MM.1S (cell line): ENCODE results near the gene ZNF526.

ENCODE experiments used
- DNase-seq: peaks from one replicate; pipeline ENCODE4 v3.0.0-alpha.2; 2015
- H2AFZ ChIP-seq: fragments of 300-600 bp; sonication (generic); 2 replicates; pipeline ENCODE4 v1.6.0; 2016; ENCODE audit warnings: antibody characterized with exemption, low read length
- H3F3A ChIP-seq: fragments of 300-600 bp; sonication (generic); 2 replicates; pipeline ENCODE4 v1.6.1; 2016; ENCODE audit warnings: mild to moderate bottlenecking, antibody characterized with exemption, low read length, moderate library complexity, mixed read lengths; ENCODE audit not compliant: insufficient read depth
- H3K27ac ChIP-seq: fragments of 300-600 bp; sonication (generic); 2 replicates; pipeline ENCODE4 v1.5.1; 2016; ENCODE audit warnings: mild to moderate bottlenecking, low read length
- H3K27me3 ChIP-seq: fragments of 300-600 bp; sonication (generic); replicated peaks from 2 replicates; pipeline ENCODE4 v1.6.0; 2016; ENCODE audit warnings: low read length; ENCODE audit not compliant: insufficient read depth
- H3K36me3 ChIP-seq: fragments of 300-600 bp; sonication (generic); replicated peaks from 2 replicates; pipeline ENCODE4 v1.6.1; 2016; ENCODE audit warnings: mild to moderate bottlenecking, low read length, mixed read lengths; ENCODE audit not compliant: insufficient read depth
- H3K4me1 ChIP-seq: fragments of 300-600 bp; sonication (generic); 2 replicates; pipeline ENCODE4 v1.6.1; 2016; ENCODE audit warnings: low read length, mixed read lengths
- H3K4me2 ChIP-seq: fragments of 300-600 bp; sonication (generic); 2 replicates; pipeline ENCODE4 v1.6.0; 2016; ENCODE audit warnings: low read depth, low read length
- H3K4me3 ChIP-seq: fragments of 300-600 bp; sonication (generic); 2 replicates; pipeline ENCODE4 v1.5.1; 2016; ENCODE audit warnings: low read length, mixed read lengths
- H3K79me2 ChIP-seq: fragments of 300-600 bp; sonication (generic); 2 replicates; pipeline ENCODE4 v1.6.1; 2016; ENCODE audit warnings: mixed run types, low read length, mixed read lengths
- H3K9ac ChIP-seq: fragments of 300-600 bp; sonication (generic); 2 replicates; pipeline ENCODE4 v1.6.1; 2016; ENCODE audit warnings: low read length, mixed read lengths
- H3K9me2 ChIP-seq: fragments of 300-600 bp; sonication (generic); replicated peaks from 2 replicates; pipeline ENCODE4 v1.6.1; 2016; ENCODE audit warnings: mild to moderate bottlenecking, low read length, mixed read lengths; ENCODE audit not compliant: insufficient read depth
- H3K9me3 ChIP-seq: fragments of 300-600 bp; sonication (generic); replicated peaks from 2 replicates; pipeline ENCODE4 v1.6.1; 2016; ENCODE audit warnings: mild to moderate bottlenecking, low read length, mixed read lengths; ENCODE audit not compliant: insufficient read depth
- H4K20me1 ChIP-seq: fragments of 300-600 bp; sonication (generic); 2 replicates; pipeline ENCODE4 v1.6.1; 2016; ENCODE audit warnings: mild to moderate bottlenecking, low read length, moderate library complexity, mixed read lengths; ENCODE audit not compliant: insufficient read depth
- CTCF ChIP-seq: fragments of 300-600 bp; sonication (generic); IDR thresholded peaks from 2 replicates; pipeline ENCODE4 v1.5.1; 2016; ENCODE audit warnings: antibody characterized with exemption, low read length, mixed read lengths
- EZH2 ChIP-seq: fragments of 300-600 bp; sonication (generic); optimal IDR thresholded peaks from 2 replicates; pipeline ENCODE3; 2017; ENCODE audit warnings: low read depth, mild to moderate bottlenecking, antibody characterized with exemption, low read length, mixed read lengths
- EZH2phosphoT487 ChIP-seq: fragments of 300-600 bp; sonication (generic); IDR thresholded peaks from 2 replicates; pipeline ENCODE4 v1.6.1; 2018; ENCODE audit warnings: antibody characterized with exemption, low read length

Gene ZNF526

GRCh38 chr19:42268142-42268703 is 48.1 kb downstream of the ZNF526 start:
- peak; percentile 99 for DNase-seq
- no peaks in the 10 kb centered on the region for H3K9me3 ChIP-seq
- H3K27ac ChIP-seq: peak overlapping the region; percentile 91
- H4K20me1 ChIP-seq: no peaks in the 10 kb centered on the region
- no peaks in the 10 kb centered on the region for H3K9me2 ChIP-seq
- peaks cover 39% of the 10 kb centered on the region for H3K79me2 ChIP-seq
- H3K4me2 ChIP-seq: peak overlapping the region; percentile 82
- no peaks in the 10 kb centered on the region for H3K36me3 ChIP-seq
- H2AFZ ChIP-seq: peak overlapping the region; percentile 93
- peak overlapping the region; percentile 93 for H3K4me3 ChIP-seq
- no peaks in the 10 kb centered on the region for H3K27me3 ChIP-seq
- peak overlapping the region; percentile 97 for H3K9ac ChIP-seq
- H3F3A ChIP-seq: peaks cover 13% of the 10 kb centered on the region
- H3K4me1 ChIP-seq: peaks cover 13% of the 10 kb centered on the region
- TF ChIP-seq EZH2phosphoT487 (no peak), CTCF (no peak), EZH2 (no peak)

- Histone ChIP-seq H3K27me3 (no peaks in the 10 kb centered on the region), H3K9ac (peak within 1 kb of the TSS; percentile 97), H3K79me2 (peaks cover 44% of the 10 kb centered on the region), H2AFZ (peak within 1 kb of the TSS; percentile 93), H3K4me2 (peak within 1 kb of the TSS; percentile 100), H3K9me2 (no peaks in the 10 kb centered on the region), H3K4me1 (peaks cover 13% of the 10 kb centered on the region), H3K9me3 (no peaks in the 10 kb centered on the region), H3F3A (peaks cover 13% of the 10 kb centered on the region), H3K36me3 (no peaks in the 10 kb centered on the region), H3K27ac (peak within 1 kb of the TSS; percentile 97), H4K20me1 (no peaks in the 10 kb centered on the region), H3K4me3 (peak within 1 kb of the TSS; percentile 93)
- peak; percentile 100 for DNase-seq
- no peak for TF ChIP-seq EZH2phosphoT487
- no peak for TF ChIP-seq EZH2
- TF ChIP-seq CTCF: no peak
These were observed 48.8 kb downstream of the ZNF526 start, which contains the start of gene CIC for GRCh38 chr19:42268704-42269477. Gene CIC, plus strand, starts transcription at chr19:42269252. Its CDS starts 2,532 bp downstream, at chr19:42271784.

DNA sequence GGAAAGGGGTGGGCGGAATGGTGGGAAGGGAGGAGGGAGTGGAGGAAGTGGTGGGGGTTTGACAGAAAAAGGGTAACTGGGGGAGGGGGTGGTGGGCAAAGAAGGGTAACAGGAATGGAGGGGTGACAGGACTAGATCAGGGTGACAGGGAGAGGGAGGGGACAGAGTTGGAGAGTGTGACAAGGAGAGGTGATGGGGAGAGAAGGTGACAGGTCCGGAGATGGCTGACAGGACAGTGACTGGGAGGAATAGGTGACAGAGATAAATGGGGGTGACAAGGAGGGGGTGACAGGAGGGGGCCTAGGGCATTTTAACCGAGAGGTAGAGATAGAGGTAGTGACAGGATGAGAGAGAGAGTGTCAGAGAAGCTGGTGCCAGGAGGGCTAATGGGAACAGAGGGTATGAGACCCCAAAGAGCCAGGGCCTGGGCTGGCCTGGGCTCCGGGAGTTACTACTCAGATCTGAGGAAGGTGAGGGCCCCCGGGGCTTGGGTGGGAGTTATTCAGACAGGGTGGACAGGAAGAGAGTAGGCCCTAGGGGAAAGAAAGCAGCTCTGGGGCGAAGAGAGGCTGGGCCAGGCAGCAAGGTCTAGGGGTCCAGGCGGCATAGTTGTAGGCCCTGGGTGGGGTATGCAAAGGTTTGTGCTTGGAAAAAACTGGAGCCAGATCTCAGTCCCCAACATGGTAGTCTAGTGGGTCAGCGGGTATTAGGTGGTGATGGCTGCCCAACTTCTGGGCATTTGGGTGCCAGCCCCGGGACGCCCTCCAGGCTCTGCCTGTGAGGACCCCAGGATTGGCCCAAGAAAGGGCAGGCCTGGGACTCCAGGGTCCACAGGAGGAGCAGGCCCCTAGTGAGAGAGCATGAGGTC is 49.6 kb downstream of the ZNF526 start:
- H3K27ac ChIP-seq: peak overlapping the region; percentile 97
- peak overlapping the region; percentile 100 for H3K4me2 ChIP-seq
- peaks cover 50% of the 10 kb centered on the region for H3K79me2 ChIP-seq
- TF ChIP-seq CTCF: no peak
- TF ChIP-seq EZH2: no peak
- TF ChIP-seq EZH2phosphoT487: no peak
- DNase-seq: no peak
- H3K27me3 ChIP-seq: no peaks in the 10 kb centered on the region
- peaks cover 13% of the 10 kb centered on the region for H3F3A ChIP-seq
- no peaks in the 10 kb centered on the region for H3K9me2 ChIP-seq
- no peaks in the 10 kb centered on the region for H3K36me3 ChIP-seq
- peak overlapping the region; percentile 94 for H3K9ac ChIP-seq
- H3K9me3 ChIP-seq: no peaks in the 10 kb centered on the region
- no peaks in the 10 kb centered on the region for H4K20me1 ChIP-seq
- peaks cover 13% of the 10 kb centered on the region for H3K4me1 ChIP-seq
- peak overlapping the region; percentile 14; the same call in 1 of the 2 replicates for H2AFZ ChIP-seq
- peak overlapping the region; percentile 89 for H3K4me3 ChIP-seq
